Measurements from ENCODE around the gene MYL5.

DNA sequence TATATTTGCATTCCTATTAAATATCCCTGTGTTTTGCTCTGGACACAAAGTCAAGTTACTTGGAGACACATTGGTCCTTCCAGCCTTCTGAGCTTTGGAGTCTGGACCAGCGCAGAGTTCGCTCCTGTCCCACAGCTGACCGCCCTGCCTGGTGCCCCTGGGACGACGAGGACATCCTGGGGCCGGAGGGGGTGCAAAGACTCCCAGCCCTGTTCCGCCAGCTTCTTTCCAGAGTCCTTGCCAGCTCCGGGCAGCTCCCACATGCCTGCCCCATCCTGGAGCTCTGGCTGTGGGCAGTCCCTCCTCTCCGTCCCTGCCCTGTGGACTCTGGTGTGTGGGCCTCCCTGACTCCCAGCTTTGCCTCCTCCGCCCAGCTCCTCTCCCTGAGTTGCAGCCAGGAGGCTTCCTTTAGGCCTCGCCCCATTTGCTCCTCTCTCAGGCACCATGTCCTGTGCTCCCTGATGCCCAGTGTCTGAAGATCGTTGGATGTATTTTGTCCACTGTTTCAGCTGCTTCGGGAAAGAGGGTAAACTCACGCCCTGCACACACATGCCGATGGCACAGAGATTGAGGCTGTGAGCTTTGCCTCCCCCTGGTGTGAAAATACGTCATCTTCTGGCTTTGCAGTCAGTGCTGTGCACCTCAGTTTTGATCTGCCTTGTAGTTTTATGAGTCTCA lies 26.4 kb downstream of the MYL5 start:
- TF ChIP-seq, protein P1, sequence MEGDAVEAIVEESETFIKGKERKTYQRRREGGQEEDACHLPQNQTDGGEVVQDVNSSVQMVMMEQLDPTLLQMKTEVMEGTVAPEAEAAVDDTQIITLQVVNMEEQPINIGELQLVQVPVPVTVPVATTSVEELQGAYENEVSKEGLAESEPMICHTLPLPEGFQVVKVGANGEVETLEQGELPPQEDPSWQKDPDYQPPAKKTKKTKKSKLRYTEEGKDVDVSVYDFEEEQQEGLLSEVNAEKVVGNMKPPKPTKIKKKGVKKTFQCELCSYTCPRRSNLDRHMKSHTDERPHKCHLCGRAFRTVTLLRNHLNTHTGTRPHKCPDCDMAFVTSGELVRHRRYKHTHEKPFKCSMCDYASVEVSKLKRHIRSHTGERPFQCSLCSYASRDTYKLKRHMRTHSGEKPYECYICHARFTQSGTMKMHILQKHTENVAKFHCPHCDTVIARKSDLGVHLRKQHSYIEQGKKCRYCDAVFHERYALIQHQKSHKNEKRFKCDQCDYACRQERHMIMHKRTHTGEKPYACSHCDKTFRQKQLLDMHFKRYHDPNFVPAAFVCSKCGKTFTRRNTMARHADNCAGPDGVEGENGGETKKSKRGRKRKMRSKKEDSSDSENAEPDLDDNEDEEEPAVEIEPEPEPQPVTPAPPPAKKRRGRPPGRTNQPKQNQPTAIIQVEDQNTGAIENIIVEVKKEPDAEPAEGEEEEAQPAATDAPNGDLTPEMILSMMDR (conservative IDR thresholded peaks at IDR 0.05), result no peak
- no peak for TF ChIP-seq EZH2 (IDR thresholded peaks at IDR 0.05; ENCODE audit: low read depth)

Measured in PC-9 (cell line).